NCI-H2227 (cell line): ENCODE data around the gene LCE1A.

Experiments
- DNase-seq: peaks from one replicate; lab custom pipeline; 2025; ENCODE audit not compliant: unreplicated experiment; lab: John Stamatoyannopoulos, UW

Gene LCE1A

GRCh38 chr1:152869808-152870419 lies 42.6 kb downstream of the LCE1A start:
- DNase-seq = peak; percentile 4

DNA sequence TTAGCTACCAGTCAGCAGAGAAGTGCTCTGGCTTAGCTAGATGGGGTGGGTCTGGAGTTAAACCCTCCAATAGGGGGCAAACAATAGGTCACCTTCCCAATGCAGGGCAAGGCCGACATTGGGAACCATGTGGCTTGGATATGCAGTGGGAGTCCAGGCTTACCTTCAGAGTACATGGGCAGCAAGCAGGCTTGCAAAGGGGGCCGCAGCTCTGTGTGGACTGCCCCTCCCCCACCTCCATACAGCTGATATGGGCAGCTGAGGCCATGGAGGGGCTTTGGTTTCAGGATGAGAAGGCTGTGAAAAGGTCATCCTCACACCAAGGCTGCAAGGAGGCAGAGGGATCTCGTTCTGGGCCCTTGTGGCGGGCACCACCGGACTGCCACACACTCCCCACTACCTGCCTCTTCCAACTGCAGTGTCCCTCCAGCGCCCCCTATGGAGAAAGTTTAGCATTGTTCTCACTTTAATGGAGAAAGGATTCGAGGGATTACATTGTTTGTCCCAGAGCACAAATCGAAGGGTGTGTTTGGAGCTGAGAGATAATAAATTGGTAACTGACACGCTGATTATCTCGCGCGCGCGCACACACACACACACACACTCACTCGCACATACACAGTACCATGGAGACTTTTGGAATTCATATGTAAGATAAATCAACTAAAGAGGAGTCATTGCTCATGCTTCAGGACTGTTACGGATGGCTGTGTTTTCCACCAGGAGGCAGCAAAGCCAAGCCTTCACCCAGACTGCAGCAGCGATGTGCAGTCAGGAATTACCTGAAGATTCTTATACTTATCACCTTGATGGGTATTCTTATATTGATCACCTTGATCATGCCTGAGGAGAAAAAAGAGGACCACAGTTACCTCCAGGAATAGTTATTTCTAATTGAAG lies 43.8 kb downstream of the LCE1A start:
- DNase-seq = no peak

GRCh38 chr1:152871731-152872126 lies 44.5 kb downstream of the LCE1A start:
- DNase-seq = no peak

DNA sequence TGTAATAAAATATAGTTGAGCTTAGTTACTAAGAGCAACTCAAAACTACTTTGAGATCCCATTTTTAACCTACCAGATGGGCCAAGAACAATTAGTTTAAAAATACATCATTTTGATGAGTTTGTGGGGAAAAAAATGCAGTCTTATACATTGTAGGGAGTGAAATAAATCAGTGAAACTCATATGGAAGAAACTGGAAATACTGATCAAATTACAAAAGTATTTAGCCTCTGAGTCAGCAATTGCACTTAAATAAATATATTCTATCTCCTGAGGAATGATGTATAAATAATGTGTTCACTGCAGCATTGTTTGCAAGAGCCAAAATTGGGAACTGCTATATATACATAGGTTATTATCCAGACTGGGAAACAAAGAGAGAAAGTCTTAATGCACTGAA lies 46.2 kb downstream of the LCE1A start:
- no peak for DNase-seq

GRCh38 chr1:152876827-152877226 lies 49.6 kb downstream of the LCE1A start:
- DNase-seq = no peak
